NCI-H1694 treated with DMSO at 0.1 percent for 48 hours (cell line): Measurements from ENCODE around the gene RNF220.

Source experiments
- DNase-seq: peaks from one replicate; lab custom pipeline; 2025; lab: John Stamatoyannopoulos, UW

RNF220 gene

GRCh38 chr1:44587796-44588460 is 182.9 kb downstream of the RNF220 start:
- DNase-seq: no peak

GRCh38 chr1:44588551-44589210 is 183.6 kb downstream of the RNF220 start:
- DNase-seq: no peak

GRCh38 chr1:44590475-44590874 is 185.4 kb downstream of the RNF220 start:
- DNase-seq: no peak

GRCh38 chr1:44591381-44591780 is 186.3 kb downstream of the RNF220 start:
- DNase-seq: no peak

- DNase-seq: no peak
Measured at GRCh38 chr1:44592208-44593145, 187.4 kb downstream of the RNF220 start.

GRCh38 chr1:44594353-44594752 is 189.3 kb downstream of the RNF220 start:
- no peak for DNase-seq

- peak; percentile 16 for DNase-seq
Measured at GRCh38 chr1:44594871-44595735, 190.0 kb downstream of the RNF220 start.

GRCh38 chr1:44596511-44596910 is 191.5 kb downstream of the RNF220 start:
- DNase-seq: no peak

- DNase-seq: no peak
Measured at GRCh38 chr1:44598167-44598566, 193.1 kb downstream of the RNF220 start.

- peak; percentile 46 for DNase-seq
Measured at GRCh38 chr1:44602634-44603628, 197.9 kb downstream of the RNF220 start.

GRCh38 chr1:44603718-44604117 is 198.7 kb downstream of the RNF220 start:
- no peak for DNase-seq

- no peak for DNase-seq
Measured at GRCh38 chr1:44604157-44604955, 199.3 kb downstream of the RNF220 start.

- DNase-seq: no peak
Measured at GRCh38 chr1:44605914-44606615, 201.0 kb downstream of the RNF220 start.

GRCh38 chr1:44606701-44607281 is 201.7 kb downstream of the RNF220 start:
- DNase-seq: no peak

GRCh38 chr1:44608141-44608540 is 203.1 kb downstream of the RNF220 start:
- peak; percentile 5 for DNase-seq

GRCh38 chr1:44609412-44609767 is 204.3 kb downstream of the RNF220 start:
- DNase-seq: peak; percentile 38

- DNase-seq: no peak
Measured at GRCh38 chr1:44609768-44610526, 204.9 kb downstream of the RNF220 start.
